IMR-90 (cell line): Measurements from ENCODE around the gene OTUD7B. TPM values are rescaled to one million over a fixed set of nuclear protein-coding genes. Genes with fewer than 3 reads are reported as not detected.

Source experiments
- ATAC-seq: fragments of 200-7000 bp; cut with Tn5 transposase; 2 replicates; pipeline ENCODE4 v1.9.1; 2020; ENCODE audit warnings: low read depth, mild to moderate bottlenecking, moderate library complexity
- BruUV-seq: library from RNA; stranded (reverse); fragments of 400-500 nt; replicated peaks from 2 replicates; lab custom pipeline; 2021; lab: Mats Ljungman, UMichigan
- CTCF ChIA-PET: fragments of 300-600 bp; formaldehyde crosslinking; extraction: SDS; loops from one replicate; lab custom pipeline; 2021; ENCODE audit warnings: antibody characterized with exemption; lab: Yijun Ruan, JAX
- POLR2A ChIA-PET: fragments of 300-600 bp; sonication (Branson Sonifier 250); formaldehyde crosslinking; loops from one replicate; lab custom pipeline; 2022; ENCODE audit warnings: antibody characterized with exemption; ENCODE audit not compliant: unreplicated experiment; lab: Charles Lee
- DNase-seq: peaks from one replicate; pipeline ENCODE4 v3.0.0; 2013
- H2AFZ ChIP-seq: replicated peaks from 2 replicates; pipeline ENCODE3; 2013; ENCODE audit warnings: low read length, mild to moderate bottlenecking; ENCODE audit not compliant: poor library complexity
- H2AK5ac ChIP-seq: 2 replicates; pipeline ENCODE4 v1.6.1; 2013; ENCODE audit warnings: low read depth, low read length, inconsistent platforms
- H2AK9ac ChIP-seq: replicated peaks from 2 replicates; pipeline ENCODE3; 2013; ENCODE audit warnings: mild to moderate bottlenecking, low read depth, low read length, moderate library complexity; ENCODE audit not compliant: poor library complexity
- H2BK120ac ChIP-seq: 2 replicates; pipeline ENCODE4 v1.6.1; 2013; ENCODE audit warnings: low read depth, low read length, inconsistent platforms
- H2BK15ac ChIP-seq: 3 replicates; pipeline ENCODE4 v1.6.1; 2013; ENCODE audit warnings: low read depth, low read length, inconsistent platforms
- H2BK20ac ChIP-seq: 2 replicates; pipeline ENCODE4 v1.6.1; 2013; ENCODE audit warnings: low read depth, mild to moderate bottlenecking, inconsistent platforms, low read length, moderate library complexity
- H2BK5ac ChIP-seq: 2 replicates; pipeline ENCODE4 v1.6.1; 2013; ENCODE audit warnings: mild to moderate bottlenecking, low read depth, low read length, inconsistent platforms; ENCODE audit not compliant: poor library complexity, severe bottlenecking
- H3K14ac ChIP-seq: replicated peaks from 2 replicates; pipeline ENCODE4 v1.6.1; 2013; ENCODE audit warnings: low read depth, low read length, inconsistent platforms
- H3K18ac ChIP-seq: 2 replicates; pipeline ENCODE4 v1.6.1; 2013; ENCODE audit warnings: low read depth, low read length, control low read depth
- H3K23ac ChIP-seq: 2 replicates; pipeline ENCODE4 v1.6.1; 2013; ENCODE audit warnings: low read depth, low read length, inconsistent platforms
- H3K27ac ChIP-seq: 2 replicates; pipeline ENCODE4 v1.5.1; 2013; ENCODE audit warnings: mild to moderate bottlenecking, control low read depth, low read length; ENCODE audit not compliant: insufficient read depth
- H3K27me3 ChIP-seq: 2 replicates; pipeline ENCODE4 v1.6.1; 2013; ENCODE audit warnings: low read length; ENCODE audit not compliant: control insufficient read depth, insufficient read depth
- H3K36me3 ChIP-seq: 2 replicates; pipeline ENCODE4 v1.6.1; 2013; ENCODE audit warnings: low read length, mixed read lengths; ENCODE audit not compliant: control insufficient read depth, insufficient read depth
- H3K4ac ChIP-seq: 2 replicates; pipeline ENCODE4 v1.6.1; 2013; ENCODE audit warnings: low read depth, low read length, inconsistent platforms
- H3K4me1 ChIP-seq: 2 replicates; pipeline ENCODE4 v1.6.1; 2013; ENCODE audit warnings: low read length, mixed read lengths; ENCODE audit not compliant: control insufficient read depth, insufficient read depth
- H3K4me2 ChIP-seq: 2 replicates; pipeline ENCODE4 v1.6.1; 2013; ENCODE audit warnings: low read depth, mild to moderate bottlenecking, control low read depth, low read length, moderate library complexity
- H3K4me3 ChIP-seq: 2 replicates; pipeline ENCODE4 v1.5.1; 2013; ENCODE audit warnings: low read depth, mild to moderate bottlenecking, control low read depth, low read length, moderate library complexity; ENCODE audit not compliant: insufficient read depth
- H3K56ac ChIP-seq: 2 replicates; pipeline ENCODE4 v1.6.1; 2013; ENCODE audit warnings: low read length, inconsistent platforms; ENCODE audit not compliant: insufficient read depth; ENCODE audit errors: extremely low read depth
- H3K79me1 ChIP-seq, 2 experiments: 2 replicates each; pipeline ENCODE4 v1.6.1; 2013; ENCODE audit warnings: low read length in 2 of 2, inconsistent platforms in 1 of 2, low read depth in 1 of 2
- H3K9ac ChIP-seq: 2 replicates; pipeline ENCODE4 v1.6.1; 2013; ENCODE audit warnings: low read depth, low read length, control low read depth
- H3K9me1 ChIP-seq: 2 replicates; pipeline ENCODE4 v1.6.1; 2013; ENCODE audit warnings: low read length, inconsistent platforms; ENCODE audit not compliant: insufficient read depth
- H3K9me3 ChIP-seq: 2 replicates; pipeline ENCODE4 v1.6.1; 2013; ENCODE audit warnings: low read length; ENCODE audit not compliant: control insufficient read depth, insufficient read depth
- H4K20me1 ChIP-seq: 2 replicates; pipeline ENCODE4 v1.6.1; 2013; ENCODE audit warnings: low read length, inconsistent platforms; ENCODE audit not compliant: insufficient read depth
- H4K5ac ChIP-seq: 2 replicates; pipeline ENCODE4 v1.6.1; 2013; ENCODE audit warnings: mild to moderate bottlenecking, low read depth, low read length, control low read depth
- H4K8ac ChIP-seq, 2 experiments: 2 replicates each; pipeline ENCODE4 v1.6.1; 2013; ENCODE audit warnings: low read depth in 2 of 2, low read length in 2 of 2, control low read depth in 1 of 2, inconsistent platforms in 1 of 2
- H4K91ac ChIP-seq: 2 replicates; pipeline ENCODE4 v1.6.1; 2013; ENCODE audit warnings: low read depth, low read length, inconsistent platforms; ENCODE audit not compliant: insufficient read depth
- POLR2A ChIP-seq: IDR thresholded peaks from 2 replicates; pipeline ENCODE4 v1.6.1; 2012; ENCODE audit warnings: mild to moderate bottlenecking, low read depth, low read length
- RAD21 ChIP-seq: IDR thresholded peaks from 2 replicates; pipeline ENCODE4 v1.6.1; 2012; ENCODE audit warnings: low read length, improper control_type of control experiment
- RFX5 ChIP-seq: IDR thresholded peaks from 2 replicates; pipeline ENCODE4 v1.8.0; 2012; ENCODE audit warnings: low read depth, mild to moderate bottlenecking, low read length, moderate library complexity
- SMC3 ChIP-seq: fragments of 150-350 bp; IDR thresholded peaks from 2 replicates; pipeline ENCODE4 v1.6.1; 2016; ENCODE audit warnings: low read depth, mild to moderate bottlenecking, antibody characterized with exemption, low read length, moderate library complexity
- WGBS, 2 experiments: methylation state at CpG; one replicate each; pipeline versions ENCODE4 v1.1.5 to v1.1.7; 2013; ENCODE audit warnings: missing lambda C conversion rate in 2 of 2; ENCODE audit not compliant: insufficient read length in 1 of 2; ENCODE audit errors: extremely low coverage in 2 of 2; 5-methylcytosine and 5-hydroxymethylcytosine counted together
- dilution Hi-C: fragments of 300-500 bp; cut with HindIII; formaldehyde crosslinking; loops from one replicate; pipeline ENCODE4 v1.14.3; 2018; ENCODE audit warnings: low sequenced_read_pairs; ENCODE audit not compliant: unreplicated experiment
- in situ Hi-C: fragments of 300-500 bp; cut with MboI; formaldehyde crosslinking; loops from 3 replicates; pipeline ENCODE4 v1.14.3; 2019; ENCODE audit warnings: low sequenced_read_pairs, inconsistent platforms, mixed read lengths
- intact Hi-C: fragments of 100-400 bp; cut with micrococcal nuclease; formaldehyde crosslinking; loops from 2 replicates; pipeline ENCODE4 v1.10.0; 2022
- polyA plus RNA-seq, 3 experiments: library from polyadenylated mRNA; depleted of rRNA; stranded (reverse); fragments of >200 nt; gene quantifications; 2 replicates each; pipeline ENCODE4 v1.2.3, GENCODE V29; 2012; ENCODE audit warnings: low replicate concordance in 1 of 3
- total RNA-seq: library from RNA; depleted of rRNA; stranded (reverse); fragments of >200 nt; gene quantifications from 2 replicates; pipeline ENCODE4 v1.2.3, GENCODE V29; 2012

Gene OTUD7B
- total and polyA plus RNA-seq, 2 of the 4 experiments (the other 2 are of a cell fraction): 7.5 to 18.6 TPM

- no peaks in the 10 kb centered on the region for H3K9me3 ChIP-seq
These were observed 49.7 kb upstream of the OTUD7B start for GRCh38 chr1:150060260-150060659.

More at GRCh38 chr1:150060260-150060659, 49.7 kb upstream of the OTUD7B start:
- WGBS, 2 experiments: no CpG with 5 or more reads among the region's 4 CpGs
- Histone ChIP-seq H3K56ac (no peak overlapping the region), H3K4me1 (peaks cover 5% of the 10 kb centered on the region), H3K23ac (0 out of 2 replicates have a peak overlapping the region, but pooled peaks have one; percentile 24), H2BK20ac (no peak overlapping the region), H3K4me3 (no peak overlapping the region), H3K27me3 (no peaks in the 10 kb centered on the region), H3K9me1 (peaks cover 4% of the 10 kb centered on the region), H3K79me1 (peaks cover 4 to 24% of the 10 kb centered on the region in 2 experiments; a peak in 3 of 4 replicates), H3K36me3 (no peaks in the 10 kb centered on the region), H2BK15ac (no peak overlapping the region), H2BK5ac (no peak overlapping the region), H3K9ac (no peak overlapping the region), H4K5ac (no peak overlapping the region), H4K8ac (no peak overlapping the region), H3K4me2 (no peak overlapping the region), H2AFZ (no peak overlapping the region), H3K27ac (no peak overlapping the region), H2AK9ac (no peak overlapping the region), H3K4ac (no peak overlapping the region), H4K20me1 (no peaks in the 10 kb centered on the region), H3K18ac (no peak overlapping the region), H4K91ac (no peak overlapping the region), H3K14ac (no peak overlapping the region), H2BK120ac (no peak overlapping the region), H2AK5ac (no peak overlapping the region)
- POLR2A ChIA-PET: no interaction called here
- in situ Hi-C loops (no loop called here), dilution Hi-C loops (no loop called here), intact Hi-C loops (no loop called here)
- no TSS peak for BruUV-seq
- TF ChIP-seq SMC3 (no peak), RAD21 (no peak), POLR2A (no peak), RFX5 (no peak)
- DNase-seq: no peak
- CTCF ChIA-PET: no interaction called here
- ATAC-seq: no peak
